GM18511 (cell line): Measurements from ENCODE around the gene PLCB1.
"Not testable (repeated sequence)": the region's sequence is repeated elsewhere in the genome, so short reads cannot be mapped to it uniquely, and the experiment has no call there.

Experiments used
- ATAC-seq: cut with Tn5 transposase; IDR thresholded peaks from one replicate; pipeline ENCODE4 v1.9.1; 2021; ENCODE audit warnings: mild to moderate bottlenecking, moderate library complexity; ENCODE audit not compliant: unreplicated experiment

The PLCB1 gene

GRCh38 chr20:8330319-8330784 lies 198.3 kb downstream of the PLCB1 start:
- no peak for ATAC-seq

- no peak for ATAC-seq
Observed at GRCh38 chr20:8330785-8331695, 199.0 kb downstream of the PLCB1 start.

GRCh38 chr20:8331740-8332412 lies 199.8 kb downstream of the PLCB1 start:
- no peak for ATAC-seq

GRCh38 chr20:8334641-8335040 lies 202.6 kb downstream of the PLCB1 start:
- ATAC-seq, result no peak

DNA sequence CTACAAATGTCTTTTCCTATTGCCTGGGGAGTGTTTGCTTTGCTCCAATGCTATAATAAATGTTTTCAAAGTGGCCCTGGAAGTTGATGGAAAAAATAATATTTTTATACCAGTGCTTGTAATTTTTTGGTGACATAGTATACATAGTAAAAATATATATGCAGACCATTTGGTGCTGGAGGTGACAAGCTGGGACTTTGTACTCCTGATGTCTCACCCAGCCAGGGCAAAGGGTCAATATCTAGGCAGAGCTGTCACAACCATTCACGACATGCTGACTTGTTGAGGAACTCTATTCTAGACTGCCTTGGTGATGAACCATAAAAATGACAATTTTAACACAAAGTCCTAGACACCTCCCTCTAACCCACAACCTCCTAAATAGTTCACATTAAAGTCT lies 203.0 kb downstream of the PLCB1 start:
- ATAC-seq, result no peak

DNA sequence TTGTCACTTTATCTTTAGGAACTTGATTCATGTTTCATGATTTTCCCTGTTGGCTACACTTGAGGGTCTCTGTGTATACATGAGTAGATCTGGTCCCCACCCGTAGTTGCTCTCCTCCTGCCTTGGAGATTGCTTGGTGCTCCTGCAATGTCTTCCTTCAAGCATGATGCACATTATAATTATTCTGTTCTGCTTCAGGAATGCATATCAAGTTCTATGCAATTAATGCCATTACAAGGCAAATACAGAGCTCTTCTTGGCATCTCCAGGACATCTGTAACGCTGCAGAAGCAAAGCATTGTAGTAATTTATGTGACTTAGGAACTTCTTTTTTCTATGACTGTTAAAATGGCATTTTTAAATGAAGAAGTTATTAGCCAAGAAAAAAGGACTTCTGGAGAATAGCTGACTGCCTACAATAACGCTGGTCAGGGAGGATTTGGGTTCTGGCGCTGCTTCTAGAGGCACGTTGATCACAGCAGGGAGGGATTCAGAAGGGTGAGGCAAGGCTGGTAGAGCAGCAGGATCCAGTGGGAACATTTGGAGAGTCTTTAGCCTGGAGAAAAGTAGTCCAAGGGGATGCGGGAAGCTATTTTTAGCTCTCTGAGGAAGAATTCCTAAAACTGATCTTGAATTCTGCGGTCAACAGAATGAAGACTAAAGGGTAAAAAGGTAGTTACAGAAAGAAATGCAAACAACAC lies 203.6 kb downstream of the PLCB1 start:
- ATAC-seq, result no peak

DNA sequence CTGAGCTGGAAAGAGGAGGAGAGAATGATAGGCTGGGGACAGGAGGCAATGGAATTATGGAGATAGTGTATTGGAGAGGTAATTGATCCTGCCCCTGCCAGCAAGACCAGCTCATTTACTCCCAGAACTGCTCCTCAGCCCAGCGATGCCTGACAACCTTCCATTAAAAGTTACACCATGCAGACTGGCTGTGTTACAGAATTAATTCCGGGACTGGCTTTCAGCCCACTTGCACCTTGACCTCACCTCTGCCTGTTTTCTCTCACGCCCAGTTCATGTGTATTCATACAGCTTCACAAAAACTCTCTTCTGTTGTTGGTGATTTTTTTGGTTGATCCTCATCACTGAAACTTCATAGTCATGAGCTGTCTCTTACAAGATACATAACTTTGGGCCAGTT lies 207.3 kb downstream of the PLCB1 start:
- ATAC-seq, result no peak

DNA sequence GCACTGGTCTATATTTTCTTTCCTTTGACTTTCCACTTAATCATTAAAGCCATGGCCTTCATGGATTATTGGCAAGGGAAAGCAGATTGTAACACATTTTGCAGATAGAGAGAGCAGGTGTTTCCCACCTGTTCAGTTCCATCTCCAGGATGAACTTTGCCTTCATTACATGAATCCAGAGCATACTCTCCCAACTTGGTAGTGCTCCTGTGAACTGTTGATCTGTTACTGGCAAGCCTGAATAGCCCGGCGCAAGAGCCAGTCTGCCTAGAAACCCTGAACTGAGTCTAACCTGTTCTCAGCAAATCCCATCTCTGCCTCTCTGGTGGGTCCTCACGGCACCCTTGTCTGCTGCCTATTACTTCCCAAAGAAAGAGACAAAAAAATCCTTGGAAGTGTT lies 210.3 kb downstream of the PLCB1 start:
- ATAC-seq, result no peak

DNA sequence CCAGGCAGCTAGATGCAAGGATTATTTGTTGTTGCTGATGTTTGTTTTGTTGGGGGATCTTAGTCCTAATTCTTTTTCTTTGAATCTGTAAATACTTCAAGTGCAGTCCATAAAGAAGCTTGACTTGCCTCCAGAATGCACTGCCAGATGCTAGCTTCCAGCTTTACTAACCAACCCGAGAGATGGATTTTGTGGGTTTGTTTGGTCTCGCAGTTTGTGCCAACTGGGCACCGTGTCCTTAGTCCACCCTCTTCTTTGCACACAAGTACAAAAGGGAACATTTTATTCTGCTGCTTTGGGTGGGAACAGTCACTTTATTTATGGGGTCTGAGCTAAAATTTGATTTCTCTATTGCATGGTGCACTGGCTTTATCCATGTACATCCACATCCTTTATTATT lies 212.0 kb downstream of the PLCB1 start:
- ATAC-seq, result no peak

GRCh38 chr20:8344631-8345030 lies 212.6 kb downstream of the PLCB1 start:
- no peak for ATAC-seq

- no peak for ATAC-seq
Observed at GRCh38 chr20:8346700-8347270, 214.7 kb downstream of the PLCB1 start.

DNA sequence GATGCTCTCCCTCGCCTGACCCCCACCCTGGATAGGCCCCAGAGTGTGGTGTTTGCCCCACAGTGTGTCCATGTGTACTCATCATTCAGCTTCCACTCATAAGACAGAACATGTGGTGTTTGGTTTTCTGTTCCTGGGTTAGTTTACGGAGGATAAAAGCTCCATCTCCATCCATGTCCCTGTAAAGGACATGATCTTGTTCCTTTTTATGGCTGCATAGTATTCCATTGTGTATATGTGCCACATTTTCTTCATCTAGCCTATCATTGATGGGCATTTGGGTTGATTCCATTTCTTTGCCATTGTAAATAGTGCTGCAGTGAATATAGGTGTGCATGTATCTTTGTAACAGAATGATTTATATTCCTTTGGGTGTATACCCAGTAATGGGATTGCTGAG lies 218.2 kb downstream of the PLCB1 start:
- ATAC-seq, result not testable (repeated sequence)

GRCh38 chr20:8352486-8352885 lies 220.4 kb downstream of the PLCB1 start:
- no peak for ATAC-seq

GRCh38 chr20:8353512-8353911 lies 221.4 kb downstream of the PLCB1 start:
- no peak for ATAC-seq

GRCh38 chr20:8355453-8355852 lies 223.4 kb downstream of the PLCB1 start:
- no peak for ATAC-seq

DNA sequence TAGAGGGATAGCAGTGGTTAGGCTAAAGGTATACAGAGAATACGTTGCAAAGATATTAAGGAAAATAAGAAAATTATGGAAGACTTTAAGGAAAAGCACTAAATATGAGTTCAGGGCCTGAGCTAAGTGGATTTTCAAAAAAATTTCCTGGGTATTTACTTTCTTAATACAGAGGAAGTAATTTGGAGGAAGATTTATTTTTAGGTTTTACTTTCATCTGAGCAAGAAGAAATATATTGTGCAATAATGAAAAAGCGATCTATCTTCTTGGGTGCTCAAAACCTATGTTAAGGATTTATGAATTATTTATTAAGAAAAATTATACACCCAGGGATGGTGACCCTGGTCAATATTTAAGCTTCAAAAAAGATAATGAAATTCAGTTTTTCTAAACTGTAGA lies 224.7 kb downstream of the PLCB1 start:
- no peak for ATAC-seq

GRCh38 chr20:8357703-8358102 lies 225.6 kb downstream of the PLCB1 start:
- ATAC-seq, result no peak

DNA sequence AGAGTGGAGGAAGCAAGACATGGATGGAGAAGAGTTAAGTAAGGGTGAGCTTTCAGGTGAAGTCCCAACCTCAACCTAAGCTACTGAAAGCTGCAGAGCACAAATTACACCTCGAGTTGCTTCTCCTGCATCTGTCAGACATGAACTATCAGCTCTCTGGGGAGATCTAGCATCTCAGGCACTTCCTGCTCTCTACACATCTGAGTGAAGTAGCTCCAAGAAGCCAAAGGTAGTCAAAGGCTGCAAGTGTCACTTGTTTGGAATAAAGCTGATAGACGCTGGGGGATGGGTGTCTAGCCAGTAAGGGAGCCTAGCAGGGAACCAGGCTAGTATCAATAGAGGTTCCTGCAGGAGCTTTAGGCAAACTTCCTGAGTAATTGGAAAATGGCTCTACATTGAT lies 228.0 kb downstream of the PLCB1 start:
- ATAC-seq, result peak; percentile 48

- peak; percentile 68 for ATAC-seq
Observed at GRCh38 chr20:8361006-8361652, 229.1 kb downstream of the PLCB1 start.

DNA sequence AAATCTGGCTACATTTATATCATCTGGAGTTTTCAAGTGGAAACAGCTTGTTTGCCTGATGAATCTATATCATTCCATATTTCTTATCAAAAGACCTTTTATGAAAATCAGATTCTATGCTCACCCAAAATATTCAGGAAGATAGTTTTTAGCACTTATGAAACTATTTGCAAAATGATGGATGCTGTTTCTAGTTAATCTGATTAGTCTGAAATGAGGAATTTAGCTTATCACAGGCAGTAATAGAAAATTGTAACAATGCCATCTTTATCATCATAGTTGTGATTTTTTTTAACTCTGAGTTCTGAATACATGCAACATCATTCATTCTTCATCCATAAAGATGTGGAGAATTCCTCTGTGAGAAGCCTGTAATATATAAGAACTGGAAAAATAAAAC lies 229.7 kb downstream of the PLCB1 start:
- no peak for ATAC-seq

GRCh38 chr20:8362457-8362856 lies 230.4 kb downstream of the PLCB1 start:
- ATAC-seq, result no peak
